Endothelial cell of umbilical vein (primary cell): ENCODE measurements around the gene EHMT1. TPM values are rescaled to one million over a fixed set of nuclear protein-coding genes. Genes with fewer than 3 reads are reported as not detected.

Experiments
- BruUV-seq: library from RNA; stranded (reverse); fragments of 400-500 nt; replicated peaks from 2 replicates; lab custom pipeline; 2021; lab: Mats Ljungman, UMichigan
- CTCF ChIA-PET: fragments of 300-600, 350-600 bp; sonication (Branson Sonifier 250); formaldehyde crosslinking; loops from one replicate; lab custom pipeline; 2021; ENCODE audit warnings: antibody characterized with exemption, inconsistent platforms; lab: Charles Lee
- POLR2A ChIA-PET: fragments of 300-600, 350-600 bp; sonication (Branson Sonifier 250); formaldehyde crosslinking; loops from one replicate; lab custom pipeline; 2021; ENCODE audit warnings: antibody characterized with exemption, inconsistent platforms; lab: Charles Lee
- DNase-seq: peaks from one replicate; pipeline ENCODE4 v3.0.0-alpha.2; 2011; ENCODE audit warnings: low read depth, low spot score
- FAIRE-seq: peaks from 2 replicates; lab custom pipeline; 2011; peaks lifted over from hg19 to GRCh38; lab: Jason Lieb, UNC
- H2AFZ ChIP-seq: 2 replicates; pipeline ENCODE4 v1.6.0; 2012; ENCODE audit warnings: low read depth, low read length, control low read depth, inconsistent platforms
- H3K27ac ChIP-seq: 2 replicates; pipeline ENCODE4 v1.5.1; 2011; ENCODE audit warnings: low read depth, mild to moderate bottlenecking, control low read depth, low read length, moderate library complexity; ENCODE audit not compliant: insufficient read depth
- H3K27me3 ChIP-seq, 2 experiments: 2 replicates each; pipeline versions ENCODE4 v1.6.0 to v1.6.1; 2011; ENCODE audit warnings: low read length in 2 of 2, mixed read lengths in 1 of 2; ENCODE audit not compliant: control insufficient read depth in 2 of 2, insufficient read depth in 2 of 2
- H3K36me3 ChIP-seq, 2 experiments: 2 replicates in 1 of 2; 3 replicates in 1 of 2; pipeline ENCODE4 v1.5.1; 2011; ENCODE audit warnings: low read length in 2 of 2, mild to moderate bottlenecking in 1 of 2, moderate library complexity in 1 of 2; ENCODE audit not compliant: control insufficient read depth in 2 of 2, insufficient read depth in 2 of 2; ENCODE audit errors: extremely low read depth in 1 of 2
- H3K4me1 ChIP-seq: 3 replicates; pipeline ENCODE4 v1.5.1; 2011; ENCODE audit warnings: mild to moderate bottlenecking, low read length; ENCODE audit not compliant: control insufficient read depth, insufficient read depth; ENCODE audit errors: extremely low read depth
- H3K4me2 ChIP-seq: 2 replicates; pipeline ENCODE4 v1.6.1; 2011; ENCODE audit warnings: low read length, control low read depth, mixed read lengths; ENCODE audit not compliant: insufficient read depth
- H3K4me3 ChIP-seq, 3 experiments: fragments of 200-600 bp in 1 of 3; sonication (generic), shearing (Covaris generic) in 1 of 3; replicated peaks in 1 of 3; 2 replicates each; pipeline ENCODE4 v1.5.1; 2011 to 2016; ENCODE audit warnings: control low read depth in 3 of 3, low read length in 3 of 3, mild to moderate bottlenecking in 2 of 3, inconsistent platforms in 1 of 3, low read depth in 1 of 3, moderate library complexity in 1 of 3; ENCODE audit not compliant: insufficient read depth in 1 of 3
- H3K79me2 ChIP-seq: 2 replicates; pipeline ENCODE4 v1.6.0; 2012; ENCODE audit warnings: low read length, inconsistent platforms; ENCODE audit not compliant: control insufficient read depth, insufficient read depth
- H3K9ac ChIP-seq: replicated peaks from 2 replicates; pipeline ENCODE3; 2011; ENCODE audit warnings: low read length, control low read depth; ENCODE audit not compliant: insufficient read depth; ENCODE audit errors: extremely low read depth
- H3K9me1 ChIP-seq: replicated peaks from 3 replicates; pipeline ENCODE4 v1.6.0; 2011; ENCODE audit warnings: mild to moderate bottlenecking, low read length; ENCODE audit not compliant: control insufficient read depth, insufficient read depth; ENCODE audit errors: extremely low read depth
- H3K9me3 ChIP-seq: replicated peaks from 2 replicates; pipeline ENCODE4 v1.5.1; 2012; ENCODE audit warnings: low read length, inconsistent platforms; ENCODE audit not compliant: control insufficient read depth, insufficient read depth
- H4K20me1 ChIP-seq: replicated peaks from 2 replicates; pipeline ENCODE3; 2011; ENCODE audit warnings: mild to moderate bottlenecking, low read length; ENCODE audit not compliant: control insufficient read depth, insufficient read depth; ENCODE audit errors: extremely low read depth
- EZH2 ChIP-seq: IDR thresholded peaks from 2 replicates; pipeline ENCODE4 v1.6.1; 2012; ENCODE audit warnings: borderline replicate concordance, low read depth, mild to moderate bottlenecking, moderate library complexity, low read length, inconsistent platforms; ENCODE audit not compliant: severe bottlenecking
- FOS ChIP-seq: IDR thresholded peaks from 2 replicates; pipeline ENCODE4 v1.6.1; 2011; ENCODE audit warnings: mild to moderate bottlenecking, low read length, moderate library complexity, borderline replicate concordance; ENCODE audit not compliant: insufficient read depth
- GATA2 ChIP-seq: IDR thresholded peaks from 2 replicates; pipeline ENCODE4 v1.7.0; 2011; ENCODE audit warnings: low read depth, mild to moderate bottlenecking, moderate library complexity, mixed read lengths, low read length; ENCODE audit not compliant: insufficient read length, insufficient read depth
- JUN ChIP-seq: IDR thresholded peaks from 2 replicates; pipeline ENCODE4 v1.6.1; 2011; ENCODE audit warnings: borderline replicate concordance, low read depth; ENCODE audit not compliant: insufficient read length, insufficient read depth
- MAX ChIP-seq: IDR thresholded peaks from 2 replicates; pipeline ENCODE4 v1.6.1; 2011; ENCODE audit not compliant: insufficient read depth, insufficient read length
- MYC ChIP-seq: IDR thresholded peaks from one replicate; pipeline ENCODE4 v1.6.1; 2011; ENCODE audit warnings: mild to moderate bottlenecking, low read depth, low read length
- POLR2A ChIP-seq: IDR thresholded peaks from 2 replicates; pipeline ENCODE4 v1.6.1; 2012; ENCODE audit warnings: low read depth, mild to moderate bottlenecking, control low read depth, low read length
- POLR2AphosphoS5 ChIP-seq: IDR thresholded peaks from 2 replicates; pipeline ENCODE4 v1.6.1; 2012; ENCODE audit warnings: low read depth, mild to moderate bottlenecking, control low read depth, low read length, moderate library complexity; ENCODE audit not compliant: insufficient read depth
- dilution Hi-C: fragments of 300-500 bp; cut with MboI; formaldehyde crosslinking; loops from one replicate; pipeline ENCODE4 v1.15.0; 2019; ENCODE audit warnings: low sequenced_read_pairs; ENCODE audit not compliant: extremely low pct_ligation_motif_present
- intact Hi-C: fragments of 100-400 bp; cut with micrococcal nuclease; formaldehyde crosslinking; loops from one replicate; pipeline ENCODE4 v1.10.0; 2022
- polyA plus RNA-seq, 4 experiments: library from polyadenylated mRNA; depleted of rRNA in 3 of 4; stranded (reverse) in 3 of 4; unstranded in 1 of 4; fragments of >200 nt; gene quantifications; 2 replicates each; pipeline versions ENCODE4 v1.2.1 to v1.2.3, GENCODE V29; 2011 to 2012; ENCODE audit warnings: missing spikeins in 1 of 4
- total RNA-seq: library from RNA; stranded (reverse); gene quantifications from 2 replicates; pipeline ENCODE4 v1.2.3, GENCODE V29; 2021
- TF ChIP-seq, protein P1 (sequence below), 2 donors: IDR thresholded peaks; 1 replicate in 1 of 2; 2 replicates in 1 of 2; pipeline ENCODE4 v1.5.1; 2011; ENCODE audit warnings: low read length in 2 of 2, mild to moderate bottlenecking in 2 of 2, moderate library complexity in 2 of 2, control low read depth in 1 of 2, inconsistent platforms in 1 of 2, low read depth in 1 of 2; ENCODE audit not compliant: insufficient read depth in 1 of 2; ENCODE audit errors: extremely low read depth in 1 of 2

The EHMT1 gene
- total and polyA plus RNA-seq, 2 donors (not counting 3 experiments of a cell fraction or from before 2014, with no cell fraction given), result 48.2 to 104 TPM

- no TSS peak for BruUV-seq
- ChIA-PET CTCF (no interaction called here), POLR2A (no interaction called here)
- no peaks in the 10 kb centered on the region for H3K27me3 ChIP-seq
- FAIRE-seq, result no peak
- H3K9ac ChIP-seq, result no peak overlapping the region
- no peak overlapping the region for H3K27ac ChIP-seq
- dilution Hi-C loops, result no loop called here
- H3K9me3 ChIP-seq, result no peaks in the 10 kb centered on the region
- no peaks in the 10 kb centered on the region for H3K79me2 ChIP-seq
- H3K36me3 ChIP-seq, result no peaks in the 10 kb centered on the region
- H3K4me2 ChIP-seq, result no peak overlapping the region
- no peak for TF ChIP-seq POLR2A
- no peak for TF ChIP-seq GATA2
- TF ChIP-seq MYC, result no peak
- TF ChIP-seq POLR2AphosphoS5, result no peak
- TF ChIP-seq MAX, result no peak
- TF ChIP-seq JUN, result no peak
- TF ChIP-seq FOS, result no peak
- TF ChIP-seq, protein P1, sequence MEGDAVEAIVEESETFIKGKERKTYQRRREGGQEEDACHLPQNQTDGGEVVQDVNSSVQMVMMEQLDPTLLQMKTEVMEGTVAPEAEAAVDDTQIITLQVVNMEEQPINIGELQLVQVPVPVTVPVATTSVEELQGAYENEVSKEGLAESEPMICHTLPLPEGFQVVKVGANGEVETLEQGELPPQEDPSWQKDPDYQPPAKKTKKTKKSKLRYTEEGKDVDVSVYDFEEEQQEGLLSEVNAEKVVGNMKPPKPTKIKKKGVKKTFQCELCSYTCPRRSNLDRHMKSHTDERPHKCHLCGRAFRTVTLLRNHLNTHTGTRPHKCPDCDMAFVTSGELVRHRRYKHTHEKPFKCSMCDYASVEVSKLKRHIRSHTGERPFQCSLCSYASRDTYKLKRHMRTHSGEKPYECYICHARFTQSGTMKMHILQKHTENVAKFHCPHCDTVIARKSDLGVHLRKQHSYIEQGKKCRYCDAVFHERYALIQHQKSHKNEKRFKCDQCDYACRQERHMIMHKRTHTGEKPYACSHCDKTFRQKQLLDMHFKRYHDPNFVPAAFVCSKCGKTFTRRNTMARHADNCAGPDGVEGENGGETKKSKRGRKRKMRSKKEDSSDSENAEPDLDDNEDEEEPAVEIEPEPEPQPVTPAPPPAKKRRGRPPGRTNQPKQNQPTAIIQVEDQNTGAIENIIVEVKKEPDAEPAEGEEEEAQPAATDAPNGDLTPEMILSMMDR (IDR thresholded peaks at IDR 0.05; ENCODE audit: extremely low read depth in 1 of 2, insufficient read depth in 1 of 2, low read depth in 1 of 2, low read length in 2 of 2), result no peak
- no peak for TF ChIP-seq EZH2
- no peak overlapping the region for H3K4me3 ChIP-seq
- H3K4me1 ChIP-seq, result no peaks in the 10 kb centered on the region
- no peak for DNase-seq
- intact Hi-C loops, result no loop called here
- H2AFZ ChIP-seq, result no peak overlapping the region
- no peaks in the 10 kb centered on the region for H3K9me1 ChIP-seq
- no peaks in the 10 kb centered on the region for H4K20me1 ChIP-seq
Observed at GRCh38 chr9:137853392-137853995, 234.7 kb downstream of the EHMT1 start.
